ENCODE results near the gene NR5A2.

- TF ChIP-seq EZH2phosphoT487 (IDR thresholded peaks at IDR 0.05), result no peak
- TF ChIP-seq CTCF (IDR thresholded peaks at IDR 0.05), result no peak
Observed at GRCh38 chr1:200217703-200218102, 190.2 kb downstream of the NR5A2 start.

Measured in neural progenitor cell (in vitro differentiated cells).